Thyroid gland (tissue), 4 donors: ENCODE measurements around the gene CCNJL.

Source experiments
- POLR2A ChIP-seq, 2 donors: fragments of 450-650 bp; IDR thresholded peaks; one replicate each; pipeline ENCODE4 v1.6.1; 2017; ENCODE audit warnings: antibody characterized with exemption in 2 of 2, mild to moderate bottlenecking in 2 of 2, moderate library complexity in 1 of 2
- TF ChIP-seq, protein P1 (sequence below), 6 experiments: fragments of 200-600 bp in 3 of 6; fragments of 450-650 bp in 3 of 6; sonication (generic) in 3 of 6; IDR thresholded peaks; one replicate each; pipeline ENCODE4 v1.5.1; 2016 to 2019; ENCODE audit warnings: antibody characterized with exemption in 6 of 6, mild to moderate bottlenecking in 2 of 6, inconsistent platforms in 1 of 6, moderate library complexity in 1 of 6

DNA sequence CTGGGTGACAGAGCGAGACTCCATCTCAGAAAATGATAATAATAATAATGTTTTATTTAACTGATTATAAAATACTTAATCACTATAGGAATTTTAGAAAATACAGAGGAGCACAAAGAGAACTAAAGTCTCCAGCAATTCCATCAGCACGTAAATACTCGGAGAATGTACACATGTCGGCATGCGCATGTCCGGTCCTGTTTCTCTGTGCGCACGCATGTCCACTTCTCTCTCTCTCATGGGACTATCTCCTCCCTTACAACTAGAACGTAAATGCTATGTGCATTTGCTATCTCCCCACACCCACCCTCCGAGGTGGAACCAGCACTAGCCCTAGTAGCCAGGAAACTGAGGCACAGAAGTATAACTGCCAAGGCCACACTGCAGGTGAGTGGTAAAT, 19.0 kb downstream of the CCNJL start:
- TF ChIP-seq, protein P1, sequence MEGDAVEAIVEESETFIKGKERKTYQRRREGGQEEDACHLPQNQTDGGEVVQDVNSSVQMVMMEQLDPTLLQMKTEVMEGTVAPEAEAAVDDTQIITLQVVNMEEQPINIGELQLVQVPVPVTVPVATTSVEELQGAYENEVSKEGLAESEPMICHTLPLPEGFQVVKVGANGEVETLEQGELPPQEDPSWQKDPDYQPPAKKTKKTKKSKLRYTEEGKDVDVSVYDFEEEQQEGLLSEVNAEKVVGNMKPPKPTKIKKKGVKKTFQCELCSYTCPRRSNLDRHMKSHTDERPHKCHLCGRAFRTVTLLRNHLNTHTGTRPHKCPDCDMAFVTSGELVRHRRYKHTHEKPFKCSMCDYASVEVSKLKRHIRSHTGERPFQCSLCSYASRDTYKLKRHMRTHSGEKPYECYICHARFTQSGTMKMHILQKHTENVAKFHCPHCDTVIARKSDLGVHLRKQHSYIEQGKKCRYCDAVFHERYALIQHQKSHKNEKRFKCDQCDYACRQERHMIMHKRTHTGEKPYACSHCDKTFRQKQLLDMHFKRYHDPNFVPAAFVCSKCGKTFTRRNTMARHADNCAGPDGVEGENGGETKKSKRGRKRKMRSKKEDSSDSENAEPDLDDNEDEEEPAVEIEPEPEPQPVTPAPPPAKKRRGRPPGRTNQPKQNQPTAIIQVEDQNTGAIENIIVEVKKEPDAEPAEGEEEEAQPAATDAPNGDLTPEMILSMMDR (IDR thresholded peaks at IDR 0.05) = no peak
- no peak for TF ChIP-seq POLR2A (IDR thresholded peaks at IDR 0.05)
